ENCODE measurements around the gene SRRM1.
"Not testable (repeated sequence)": the region's sequence is repeated elsewhere in the genome, so short reads cannot be mapped to it uniquely, and the experiment has no call there.

SRRM1 gene

GRCh38 chr1:24695202-24695974 is 52.3 kb downstream of the SRRM1 start:
- DNase-seq (ENCODE audit: low read depth in 2 of 2), result no peak

GRCh38 chr1:24696041-24696755 is 53.1 kb downstream of the SRRM1 start:
- DNase-seq (ENCODE audit: low read depth in 2 of 2), result no peak

- no peak for DNase-seq (ENCODE audit: low read depth in 2 of 2)
These were observed 53.7 kb downstream of the SRRM1 start for GRCh38 chr1:24696756-24697330.

GRCh38 chr1:24697453-24698001 is 54.4 kb downstream of the SRRM1 start:
- DNase-seq (ENCODE audit: low read depth in 2 of 2), result not testable (repeated sequence)

- not testable (repeated sequence) for DNase-seq (ENCODE audit: low read depth in 2 of 2)
These were observed 55.2 kb downstream of the SRRM1 start for GRCh38 chr1:24698326-24698725.

GRCh38 chr1:24699628-24700027 is 56.5 kb downstream of the SRRM1 start:
- no peak for DNase-seq (ENCODE audit: low read depth in 2 of 2)

- no peak for DNase-seq (ENCODE audit: low read depth in 2 of 2)
These were observed 59.6 kb downstream of the SRRM1 start for GRCh38 chr1:24702511-24703293.

GRCh38 chr1:24704411-24705259 is 61.5 kb downstream of the SRRM1 start:
- no peak for DNase-seq (ENCODE audit: low read depth in 2 of 2)

GRCh38 chr1:24705260-24706073 is 62.4 kb downstream of the SRRM1 start:
- no peak for DNase-seq (ENCODE audit: low read depth in 2 of 2)

- DNase-seq (ENCODE audit: low read depth in 2 of 2), result not testable (repeated sequence)
These were observed 62.9 kb downstream of the SRRM1 start for GRCh38 chr1:24706074-24706389.

- DNase-seq (ENCODE audit: low read depth in 2 of 2), result no peak
These were observed 64.6 kb downstream of the SRRM1 start for GRCh38 chr1:24707687-24708086.

GRCh38 chr1:24708938-24709337 is 65.8 kb downstream of the SRRM1 start:
- no peak for DNase-seq (ENCODE audit: low read depth in 2 of 2)

GRCh38 chr1:24709791-24710441 is 66.8 kb downstream of the SRRM1 start:
- DNase-seq (ENCODE audit: low read depth in 2 of 2), result no peak

GRCh38 chr1:24711329-24711728 is 68.2 kb downstream of the SRRM1 start:
- no peak for DNase-seq (ENCODE audit: low read depth in 2 of 2)

GRCh38 chr1:24713176-24713575 is 70.1 kb downstream of the SRRM1 start:
- no peak for DNase-seq (ENCODE audit: low read depth in 2 of 2)

GRCh38 chr1:24713736-24714135 is 70.6 kb downstream of the SRRM1 start:
- DNase-seq (ENCODE audit: low read depth in 2 of 2), result no peak

- no peak for DNase-seq (ENCODE audit: low read depth in 2 of 2)
These were observed 71.9 kb downstream of the SRRM1 start for GRCh38 chr1:24714859-24715520.

GRCh38 chr1:24715658-24716057 is 72.6 kb downstream of the SRRM1 start:
- no peak for DNase-seq (ENCODE audit: low read depth in 2 of 2)
